D721Med (cell line): Measurements from ENCODE around the gene DGCR8.

Experiments
- DNase-seq: peaks from one replicate; pipeline ENCODE4 v3.0.0; 2011; ENCODE audit warnings: low spot score; ENCODE audit not compliant: insufficient read length
- FAIRE-seq: peaks from 2 replicates; lab custom pipeline; 2011; peaks lifted over from hg19 to GRCh38; lab: Jason Lieb, UNC
- TF ChIP-seq, protein P1 (sequence below): IDR thresholded peaks from 2 replicates; pipeline ENCODE4 v1.5.1; 2012; ENCODE audit warnings: mild to moderate bottlenecking, control low read depth; ENCODE audit not compliant: insufficient read depth; ENCODE audit errors: missing control alignments

DGCR8 gene

DNA sequence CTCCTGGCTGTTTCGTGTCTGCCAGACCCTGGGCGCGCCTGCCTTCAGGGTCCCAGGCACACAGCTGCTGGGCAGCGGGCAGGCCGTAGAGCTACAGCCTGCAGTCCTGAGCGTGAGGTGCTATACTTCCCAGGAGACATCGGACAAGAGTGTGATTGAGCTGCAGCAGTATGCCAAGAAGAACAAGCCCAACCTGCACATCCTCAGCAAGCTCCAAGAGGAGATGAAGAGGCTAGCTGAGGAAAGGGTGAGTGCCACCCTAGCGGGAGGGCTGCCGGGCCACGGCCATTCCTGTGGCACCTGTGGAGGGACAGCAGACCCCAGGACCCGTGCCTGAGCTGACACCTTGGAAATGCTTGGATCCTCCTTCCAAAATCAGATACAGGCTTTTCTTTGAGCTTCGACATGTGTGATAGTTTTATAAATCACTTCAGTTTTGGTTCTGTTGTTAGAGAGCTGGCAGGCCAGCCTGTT, 28.8 kb downstream of the DGCR8 start:
- DNase-seq (no peak), FAIRE-seq (no peak)
- TF ChIP-seq, protein P1, sequence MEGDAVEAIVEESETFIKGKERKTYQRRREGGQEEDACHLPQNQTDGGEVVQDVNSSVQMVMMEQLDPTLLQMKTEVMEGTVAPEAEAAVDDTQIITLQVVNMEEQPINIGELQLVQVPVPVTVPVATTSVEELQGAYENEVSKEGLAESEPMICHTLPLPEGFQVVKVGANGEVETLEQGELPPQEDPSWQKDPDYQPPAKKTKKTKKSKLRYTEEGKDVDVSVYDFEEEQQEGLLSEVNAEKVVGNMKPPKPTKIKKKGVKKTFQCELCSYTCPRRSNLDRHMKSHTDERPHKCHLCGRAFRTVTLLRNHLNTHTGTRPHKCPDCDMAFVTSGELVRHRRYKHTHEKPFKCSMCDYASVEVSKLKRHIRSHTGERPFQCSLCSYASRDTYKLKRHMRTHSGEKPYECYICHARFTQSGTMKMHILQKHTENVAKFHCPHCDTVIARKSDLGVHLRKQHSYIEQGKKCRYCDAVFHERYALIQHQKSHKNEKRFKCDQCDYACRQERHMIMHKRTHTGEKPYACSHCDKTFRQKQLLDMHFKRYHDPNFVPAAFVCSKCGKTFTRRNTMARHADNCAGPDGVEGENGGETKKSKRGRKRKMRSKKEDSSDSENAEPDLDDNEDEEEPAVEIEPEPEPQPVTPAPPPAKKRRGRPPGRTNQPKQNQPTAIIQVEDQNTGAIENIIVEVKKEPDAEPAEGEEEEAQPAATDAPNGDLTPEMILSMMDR = no peak

DNA sequence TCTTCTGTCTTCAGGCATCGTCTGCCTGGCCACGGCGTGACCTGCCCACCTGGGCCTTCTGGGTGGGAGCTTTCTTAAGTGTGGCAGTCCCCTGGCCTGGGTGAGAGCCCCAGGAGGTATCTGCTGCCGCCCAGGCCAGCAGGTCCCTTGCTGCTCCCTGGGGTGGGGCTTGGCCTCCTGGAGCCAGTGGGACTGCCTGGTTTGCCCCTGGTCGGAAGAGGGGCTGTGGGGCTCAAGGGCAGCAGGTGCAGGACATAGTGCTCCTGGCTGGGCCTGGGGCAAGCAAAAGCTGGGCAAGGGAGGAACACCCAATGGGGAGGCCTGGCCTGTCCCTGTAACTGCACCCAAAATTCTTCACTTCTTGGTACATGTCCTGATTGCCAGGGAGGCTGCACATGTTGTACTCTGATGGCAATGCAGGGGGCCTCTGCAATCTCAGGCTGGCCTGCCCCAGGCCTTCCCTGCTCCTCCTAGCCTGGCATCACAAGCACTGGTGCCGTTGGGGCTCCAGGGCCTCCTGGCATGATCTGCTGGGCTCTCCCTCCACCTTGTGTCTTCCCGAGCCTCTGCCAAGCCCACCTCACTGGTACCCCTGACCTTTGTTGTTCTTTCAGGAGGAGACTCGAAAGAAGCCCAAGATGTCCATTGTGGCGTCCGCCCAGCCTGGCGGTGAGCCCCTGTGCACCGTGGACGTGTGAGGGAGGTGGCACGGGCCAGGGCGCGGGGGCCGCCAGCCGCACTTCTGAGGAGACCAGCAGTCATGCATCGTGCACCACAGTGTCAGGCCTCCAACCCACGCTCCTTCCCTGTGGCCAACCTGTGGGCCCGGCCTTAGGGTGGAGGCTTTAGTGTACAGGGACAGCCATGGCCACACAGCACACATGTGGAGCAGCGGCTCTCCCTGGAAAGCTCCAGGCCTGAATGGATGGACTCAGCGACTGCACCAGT, 29.6 kb downstream of the DGCR8 start:
- FAIRE-seq (no peak), DNase-seq (no peak)
- TF ChIP-seq, protein P1 = no peak

DNA sequence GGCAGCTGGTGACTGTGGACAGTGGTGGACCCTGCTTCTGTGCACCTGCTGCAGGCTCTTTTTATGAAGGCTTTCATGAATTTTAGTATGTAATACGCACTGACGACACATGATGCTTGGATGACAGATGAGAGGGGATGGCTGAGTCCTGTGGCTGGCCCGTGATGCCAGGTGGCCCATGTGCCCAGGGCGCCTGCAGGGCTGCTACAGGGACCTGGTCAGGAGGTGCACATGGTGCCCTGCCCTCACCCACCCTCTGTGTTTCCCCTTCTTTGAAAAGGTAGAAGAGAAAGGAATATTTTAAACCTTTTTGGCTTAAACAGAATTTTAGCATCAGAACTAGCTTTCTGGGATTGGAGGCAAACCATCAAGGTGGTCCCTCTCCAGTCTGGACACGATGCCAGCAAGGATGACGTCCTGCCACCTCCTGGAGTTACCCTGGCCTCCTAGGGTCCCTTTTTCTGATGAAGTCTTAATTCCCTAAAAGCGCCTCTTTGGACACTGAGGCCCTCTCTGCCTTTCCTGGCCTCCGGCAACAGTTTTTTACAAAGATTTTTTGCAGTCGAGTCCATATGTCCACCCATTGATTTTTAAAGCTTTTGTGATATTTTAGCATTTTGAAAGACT, 30.4 kb downstream of the DGCR8 start:
- DNase-seq = no peak
- no peak for FAIRE-seq
- TF ChIP-seq, protein P1 = no peak

DNA sequence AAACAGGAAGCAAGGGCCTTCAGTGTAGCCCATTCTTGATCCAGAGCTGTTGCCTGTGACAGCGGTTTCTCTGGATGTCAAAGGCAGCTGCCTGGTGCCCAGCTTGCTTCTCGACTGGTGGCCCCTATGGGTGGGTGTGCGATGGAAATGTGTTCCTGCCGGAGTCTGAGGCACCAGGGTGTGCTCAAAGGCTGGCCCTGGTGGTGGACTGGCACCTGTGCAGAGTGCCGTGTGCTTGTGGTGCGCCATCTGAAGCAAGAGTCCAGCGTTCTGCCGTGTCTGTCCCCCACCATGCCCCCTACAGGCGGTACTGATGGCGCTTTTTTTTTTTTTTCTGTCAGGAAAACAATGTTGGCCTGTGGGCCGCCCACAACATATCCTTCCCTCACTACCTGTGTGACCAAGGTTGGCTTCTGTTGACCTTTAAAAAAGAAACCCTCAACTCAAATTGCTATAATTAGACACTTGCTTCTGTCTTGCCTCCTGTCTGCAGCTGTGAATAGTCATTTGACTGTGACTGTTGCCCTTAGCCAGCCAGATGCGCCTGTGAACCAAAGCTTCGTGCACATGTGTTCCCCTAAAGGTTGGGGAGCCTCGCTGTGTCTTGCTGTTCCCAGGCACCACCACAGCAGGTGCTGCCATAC, 31.1 kb downstream of the DGCR8 start:
- DNase-seq (no peak), FAIRE-seq (no peak)

DNA sequence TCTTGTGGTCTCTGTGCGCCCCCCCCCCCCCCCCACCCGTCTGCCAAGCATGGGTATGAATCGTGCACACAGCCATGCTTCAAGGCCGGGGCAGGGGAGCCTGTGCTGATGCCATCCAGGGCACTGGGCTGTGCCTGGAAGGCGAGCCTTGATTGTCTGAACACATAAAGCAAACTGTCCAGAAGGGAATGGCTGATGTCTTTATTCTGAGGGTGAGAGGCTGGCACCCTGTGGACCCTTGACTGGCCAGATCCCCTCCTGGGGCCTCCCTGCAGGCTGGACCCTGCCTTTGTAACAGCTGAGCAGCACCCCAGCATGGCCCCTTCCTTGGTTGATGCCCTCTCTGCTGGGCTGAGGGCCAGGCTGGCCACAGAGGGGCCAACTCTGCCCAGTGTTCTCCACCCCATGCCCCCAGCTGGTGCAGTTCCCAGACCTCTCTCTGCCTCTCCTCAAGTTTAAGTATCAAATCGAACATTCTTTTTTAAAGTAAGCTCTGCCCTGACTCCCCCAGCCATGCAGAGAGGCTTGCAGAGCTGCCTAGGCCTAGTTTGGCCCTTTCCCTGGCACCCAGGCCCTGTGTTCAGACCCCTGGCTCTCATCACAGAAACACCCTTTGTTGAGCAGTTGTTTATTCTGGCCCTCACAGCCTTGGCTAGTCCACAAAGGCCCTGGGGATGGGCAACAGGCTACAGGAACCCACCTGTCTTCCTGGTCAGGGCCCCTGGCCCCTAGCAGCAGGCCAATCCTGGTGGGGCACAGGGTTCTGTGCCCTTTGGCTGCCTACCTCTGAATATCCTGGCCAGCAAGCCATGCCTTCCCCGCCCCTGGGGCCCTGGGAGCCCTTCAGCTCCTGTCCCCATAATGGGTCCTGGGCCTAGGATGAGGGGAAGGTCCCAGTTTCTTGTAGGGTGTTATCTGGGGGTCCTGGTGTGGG, 31.9 kb downstream of the DGCR8 start:
- TF ChIP-seq, protein P1 = no peak
- FAIRE-seq (no peak), DNase-seq (no peak)

More for the DNA sequence above, 31.1 kb downstream of the DGCR8 start:
- TF ChIP-seq, protein P1 = peak; percentile 24
